ENCODE data around the gene THAP4.
"Not testable (repeated sequence)": the region's sequence is repeated elsewhere in the genome, so short reads cannot be mapped to it uniquely, and the experiment has no call there.

The THAP4 gene

GRCh38 chr2:241567776-241568175, 69.2 kb downstream of the THAP4 start:
- no peak overlapping the region for H3K27ac ChIP-seq (replicated peaks)
- H3K4me3 ChIP-seq (replicated peaks; ENCODE audit: insufficient read depth, low read length): no peak overlapping the region
- no peaks in the 10 kb centered on the region for H3K27me3 ChIP-seq (ENCODE audit: insufficient read depth, poor library complexity, severe bottlenecking)
- no peak for TF ChIP-seq CTCF (IDR thresholded peaks at IDR 0.05; ENCODE audit: insufficient read depth, low read length)
- DNase-seq (ENCODE audit: low read depth in 1 of 2, low spot score in 1 of 2): no peak

GRCh38 chr2:241567266-241567665, 69.7 kb downstream of the THAP4 start:
- not testable (repeated sequence) for H3K27ac ChIP-seq (replicated peaks); H3K27me3 ChIP-seq (ENCODE audit: insufficient read depth, poor library complexity, severe bottlenecking); DNase-seq (ENCODE audit: low read depth in 1 of 2, low spot score in 1 of 2); H3K4me3 ChIP-seq (replicated peaks; ENCODE audit: insufficient read depth, low read length)

- no peak for TF ChIP-seq SPI1 (IDR thresholded peaks at IDR 0.05; ENCODE audit: borderline replicate concordance, low read depth)
- no peak for TF ChIP-seq REST (IDR thresholded peaks at IDR 0.05; ENCODE audit: insufficient replicate concordance, low read depth)
- no peak for TF ChIP-seq GABPA (IDR thresholded peaks at IDR 0.05; ENCODE audit: low read depth)
- no peak for TF ChIP-seq POLR2AphosphoS5 (IDR thresholded peaks at IDR 0.05; ENCODE audit: low read depth)
- TF ChIP-seq CTCF (IDR thresholded peaks at IDR 0.05; ENCODE audit: insufficient read depth, low read length): no peak
- no peak overlapping the region for H3K27ac ChIP-seq (replicated peaks)
- H3K4me3 ChIP-seq (replicated peaks; ENCODE audit: insufficient read depth, low read length): no peak overlapping the region
- no peak for DNase-seq (ENCODE audit: low read depth in 1 of 2, low spot score in 1 of 2)
- H3K27me3 ChIP-seq (ENCODE audit: insufficient read depth, poor library complexity, severe bottlenecking): no peaks in the 10 kb centered on the region
Observed at GRCh38 chr2:241566468-241566867, 70.5 kb downstream of the THAP4 start.

- DNase-seq (ENCODE audit: low read depth in 1 of 2, low spot score in 1 of 2); H3K4me3 ChIP-seq (replicated peaks; ENCODE audit: insufficient read depth, low read length); H3K27me3 ChIP-seq (ENCODE audit: insufficient read depth, poor library complexity, severe bottlenecking): not testable (repeated sequence)
Observed at GRCh38 chr2:241566021-241566420, 70.9 kb downstream of the THAP4 start.

GRCh38 chr2:241565411-241565810, 71.5 kb downstream of the THAP4 start:
- DNase-seq (ENCODE audit: low read depth in 1 of 2, low spot score in 1 of 2): no peak
- no peak for TF ChIP-seq CTCF (IDR thresholded peaks at IDR 0.05; ENCODE audit: insufficient read depth, low read length)
- TF ChIP-seq GABPA (IDR thresholded peaks at IDR 0.05; ENCODE audit: low read depth): no peak
- TF ChIP-seq POLR2AphosphoS5 (IDR thresholded peaks at IDR 0.05; ENCODE audit: low read depth): no peak
- no peak for TF ChIP-seq REST (IDR thresholded peaks at IDR 0.05; ENCODE audit: insufficient replicate concordance, low read depth)
- TF ChIP-seq SPI1 (IDR thresholded peaks at IDR 0.05; ENCODE audit: borderline replicate concordance, low read depth): no peak
- Histone ChIP-seq H3K4me3 (replicated peaks; ENCODE audit: insufficient read depth, low read length) (no peak overlapping the region), H3K27me3 (ENCODE audit: insufficient read depth, poor library complexity, severe bottlenecking) (no peaks in the 10 kb centered on the region), H3K27ac (replicated peaks) (no peak overlapping the region)

More at GRCh38 chr2:241566021-241566420, 70.9 kb downstream of the THAP4 start:
- H3K27ac ChIP-seq (replicated peaks): not testable (repeated sequence)
